ENCODE results near the gene TGIF1. TPM values are rescaled to one million over a fixed set of nuclear protein-coding genes. Genes with fewer than 3 reads are reported as not detected.

TGIF1 gene
- total RNA-seq, 2 donors from 2014 or later: 17.1 to 23.1 TPM

- Histone ChIP-seq H3K9me3 (no peaks in the 10 kb centered on the region), H3K36me3 (replicated peaks in 1 of 2; ENCODE audit: insufficient read depth in 1 of 2, low read depth in 2 of 2) (no peaks in the 10 kb centered on the region), H3K4me1 (peaks cover 32% of the 10 kb centered on the region), H3K4me3 (no peak overlapping the region), H3K27me3 (no peaks in the 10 kb centered on the region), H3K27ac (no peak overlapping the region)
- 94 to 97% methylated on average over 4 of the region's 4 CpGs for WGBS, 2 donors
- no peak for TF ChIP-seq POLR2A (IDR thresholded peaks at IDR 0.05)
- no peak for TF ChIP-seq CTCF (IDR thresholded peaks at IDR 0.05)
- ATAC-seq (no peak), DNase-seq (no peak)
- intact Hi-C loops (cut with DNase I): no loop called here
These were observed 10.9 kb downstream of the TGIF1 start for GRCh38 chr18:3460823-3461398.

- Histone ChIP-seq H3K36me3 (replicated peaks in 1 of 2; ENCODE audit: insufficient read depth in 1 of 2, low read depth in 2 of 2) (no peaks in the 10 kb centered on the region), H3K4me1 (peaks cover 24% of the 10 kb centered on the region), H3K27ac (no peak overlapping the region), H3K4me3 (no peak overlapping the region), H3K27me3 (no peaks in the 10 kb centered on the region), H3K9me3 (no peaks in the 10 kb centered on the region)
- no peak for TF ChIP-seq CTCF (IDR thresholded peaks at IDR 0.05)
- TF ChIP-seq POLR2A (IDR thresholded peaks at IDR 0.05): no peak
- intact Hi-C loops (cut with DNase I): no loop called here
- no peak for ATAC-seq
- 98 to 100% methylated on average over 5 of the region's 5 CpGs for WGBS, 2 donors
- no peak for DNase-seq
These were observed 11.7 kb downstream of the TGIF1 start for GRCh38 chr18:3461704-3462103.

- TF ChIP-seq POLR2A (IDR thresholded peaks at IDR 0.05) (no peak), CTCF (IDR thresholded peaks at IDR 0.05) (no peak)
- no peaks in the 10 kb centered on the region for H3K27me3 ChIP-seq
- no peak overlapping the region for H3K4me3 ChIP-seq
- DNase-seq (no peak), ATAC-seq (no peak)
- H3K36me3 ChIP-seq (replicated peaks in 1 of 2; ENCODE audit: insufficient read depth in 1 of 2, low read depth in 2 of 2): no peaks in the 10 kb centered on the region
- intact Hi-C loops (cut with DNase I): no loop called here
- H3K4me1 ChIP-seq: peaks cover 13% of the 10 kb centered on the region
- H3K27ac ChIP-seq: no peak overlapping the region
- no peaks in the 10 kb centered on the region for H3K9me3 ChIP-seq
- WGBS, 2 donors: 65% methylated on average over 2 of the region's 2 CpGs
These were observed 13.1 kb downstream of the TGIF1 start for GRCh38 chr18:3463051-3463450.

GRCh38 chr18:3466045-3466444, 16.1 kb downstream of the TGIF1 start:
- Histone ChIP-seq H3K27ac (no peak overlapping the region), H3K4me3 (no peak overlapping the region), H3K9me3 (no peaks in the 10 kb centered on the region), H3K27me3 (no peaks in the 10 kb centered on the region), H3K36me3 (replicated peaks in 1 of 2; ENCODE audit: insufficient read depth in 1 of 2, low read depth in 2 of 2) (no peaks in the 10 kb centered on the region), H3K4me1 (no peaks in the 10 kb centered on the region)
- intact Hi-C loops (cut with DNase I): no loop called here
- ATAC-seq (no peak), DNase-seq (no peak)
- WGBS, 2 donors: 64 to 77% methylated on average over 5 of the region's 5 CpGs
- TF ChIP-seq POLR2A (IDR thresholded peaks at IDR 0.05) (no peak), CTCF (IDR thresholded peaks at IDR 0.05) (no peak)

- intact Hi-C loops (cut with DNase I): no loop called here
- DNase-seq (no peak), ATAC-seq (no peak)
- WGBS, 2 donors: 37 to 45% methylated on average over 2 of the region's 2 CpGs
- H3K4me1 ChIP-seq: no peaks in the 10 kb centered on the region
- H3K27me3 ChIP-seq: no peaks in the 10 kb centered on the region
- H3K4me3 ChIP-seq: no peak overlapping the region
- H3K9me3 ChIP-seq: no peaks in the 10 kb centered on the region
- no peak overlapping the region for H3K27ac ChIP-seq
- TF ChIP-seq CTCF (IDR thresholded peaks at IDR 0.05) (no peak), POLR2A (IDR thresholded peaks at IDR 0.05) (no peak)
- H3K36me3 ChIP-seq (replicated peaks in 1 of 2; ENCODE audit: insufficient read depth in 1 of 2, low read depth in 2 of 2): no peaks in the 10 kb centered on the region
These were observed 16.9 kb downstream of the TGIF1 start for GRCh38 chr18:3466872-3467271.

Measured in body of pancreas (tissue), 4 donors.